KMS-11 (cell line): ENCODE results near the gene FARS2.

Source experiments
- H2AFZ ChIP-seq: fragments of 200-600 bp; sonication (generic); 2 replicates; pipeline ENCODE4 v1.6.1; 2016; ENCODE audit warnings: antibody characterized with exemption, mixed run types, low read depth
- H3K27ac ChIP-seq: fragments of 200-600 bp; sonication (generic); 2 replicates; pipeline ENCODE4 v1.6.1; 2016; ENCODE audit warnings: mild to moderate bottlenecking, mixed run types
- H3K27me3 ChIP-seq: fragments of 200-600 bp; sonication (generic); 2 replicates; pipeline ENCODE4 v1.6.1; 2017; ENCODE audit warnings: mild to moderate bottlenecking, low read depth, mixed run types, moderate library complexity; ENCODE audit not compliant: insufficient read depth
- H3K36me3 ChIP-seq: fragments of 200-600 bp; sonication (generic); 2 replicates; pipeline ENCODE4 v1.6.1; 2017; ENCODE audit warnings: mild to moderate bottlenecking, mixed run types; ENCODE audit not compliant: insufficient read depth
- H3K4me1 ChIP-seq: fragments of 200-600 bp; sonication (generic); 2 replicates; pipeline ENCODE4 v1.6.1; 2016; ENCODE audit warnings: mild to moderate bottlenecking, low read depth, mixed run types; ENCODE audit not compliant: poor library complexity, severe bottlenecking
- H3K4me2 ChIP-seq: fragments of 200-600 bp; sonication (generic); 2 replicates; pipeline ENCODE4 v1.7.0; 2016; ENCODE audit warnings: mild to moderate bottlenecking, mixed run types
- H3K4me3 ChIP-seq: fragments of 200-600 bp; sonication (generic); IDR thresholded peaks from 2 replicates; pipeline ENCODE4 v1.6.1; 2017; ENCODE audit warnings: low read depth, low read length, mixed read lengths; ENCODE audit not compliant: insufficient read depth
- H3K79me2 ChIP-seq: fragments of 200-600 bp; sonication (generic); 2 replicates; pipeline ENCODE4 v1.6.1; 2016; ENCODE audit warnings: low read depth, mixed run types; ENCODE audit not compliant: insufficient read depth
- H3K9ac ChIP-seq: fragments of 200-600 bp; sonication (generic); 2 replicates; pipeline ENCODE4 v1.6.1; 2016; ENCODE audit warnings: mild to moderate bottlenecking, mixed run types
- H4K20me1 ChIP-seq: fragments of 200-600 bp; sonication (generic); 2 replicates; pipeline ENCODE4 v1.6.1; 2016; ENCODE audit warnings: mild to moderate bottlenecking, mixed run types; ENCODE audit not compliant: insufficient read depth
- TF ChIP-seq, protein P1 (sequence below): fragments of 200-600 bp; sonication (generic); conservative IDR thresholded peaks from 2 replicates; pipeline ENCODE4 v1.6.1; 2017; ENCODE audit warnings: low read depth, mild to moderate bottlenecking, antibody characterized with exemption, low read length, moderate library complexity, mixed read lengths

FARS2 gene

DNA sequence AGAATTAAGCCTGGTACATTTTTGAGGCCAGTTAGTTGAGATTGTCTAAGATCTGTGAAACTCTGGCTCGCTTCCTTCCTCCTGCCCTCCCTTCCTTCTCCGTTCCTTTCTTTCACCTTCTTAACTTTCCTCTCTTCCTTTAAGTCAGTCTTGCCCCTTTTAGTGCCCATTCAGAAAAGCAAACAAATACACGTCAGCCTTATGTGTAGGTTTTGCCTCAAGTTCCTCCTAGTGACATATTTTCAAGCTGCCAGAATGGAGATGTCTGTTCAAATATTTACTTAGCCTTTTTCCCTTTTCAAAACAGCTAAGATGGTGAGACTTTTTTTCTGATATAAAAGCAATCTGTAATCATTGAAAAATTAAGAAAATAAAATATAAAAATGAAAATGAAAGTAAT, 178.4 kb downstream of the FARS2 start:
- Histone ChIP-seq H3K4me2 (no peak overlapping the region), H3K9ac (no peak overlapping the region), H3K79me2 (no peaks in the 10 kb centered on the region), H3K27ac (no peak overlapping the region), H3K4me3 (no peak overlapping the region), H2AFZ (no peak overlapping the region), H4K20me1 (no peaks in the 10 kb centered on the region), H3K27me3 (no peaks in the 10 kb centered on the region), H3K36me3 (no peaks in the 10 kb centered on the region), H3K4me1 (no peaks in the 10 kb centered on the region)
- TF ChIP-seq, protein P1, sequence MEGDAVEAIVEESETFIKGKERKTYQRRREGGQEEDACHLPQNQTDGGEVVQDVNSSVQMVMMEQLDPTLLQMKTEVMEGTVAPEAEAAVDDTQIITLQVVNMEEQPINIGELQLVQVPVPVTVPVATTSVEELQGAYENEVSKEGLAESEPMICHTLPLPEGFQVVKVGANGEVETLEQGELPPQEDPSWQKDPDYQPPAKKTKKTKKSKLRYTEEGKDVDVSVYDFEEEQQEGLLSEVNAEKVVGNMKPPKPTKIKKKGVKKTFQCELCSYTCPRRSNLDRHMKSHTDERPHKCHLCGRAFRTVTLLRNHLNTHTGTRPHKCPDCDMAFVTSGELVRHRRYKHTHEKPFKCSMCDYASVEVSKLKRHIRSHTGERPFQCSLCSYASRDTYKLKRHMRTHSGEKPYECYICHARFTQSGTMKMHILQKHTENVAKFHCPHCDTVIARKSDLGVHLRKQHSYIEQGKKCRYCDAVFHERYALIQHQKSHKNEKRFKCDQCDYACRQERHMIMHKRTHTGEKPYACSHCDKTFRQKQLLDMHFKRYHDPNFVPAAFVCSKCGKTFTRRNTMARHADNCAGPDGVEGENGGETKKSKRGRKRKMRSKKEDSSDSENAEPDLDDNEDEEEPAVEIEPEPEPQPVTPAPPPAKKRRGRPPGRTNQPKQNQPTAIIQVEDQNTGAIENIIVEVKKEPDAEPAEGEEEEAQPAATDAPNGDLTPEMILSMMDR = no peak

DNA sequence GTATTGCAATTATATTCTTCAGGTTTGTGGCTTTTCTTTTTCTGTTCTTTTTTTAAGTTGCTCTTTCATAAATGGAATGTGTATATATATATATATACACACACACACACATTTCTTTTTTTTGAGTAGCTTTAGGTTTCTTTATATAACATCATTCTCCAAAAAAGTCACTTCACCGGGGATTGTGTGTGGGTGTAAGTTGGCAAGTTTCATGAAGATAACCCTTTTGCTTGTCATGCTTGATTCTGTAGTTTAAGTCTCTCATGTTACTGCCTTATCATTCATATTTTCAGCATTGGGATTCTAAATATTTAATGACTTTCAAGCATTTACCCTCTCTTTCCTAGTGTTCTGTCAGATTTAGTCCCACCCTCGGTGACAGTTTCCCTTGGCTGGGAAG, 181.0 kb downstream of the FARS2 start:
- Histone ChIP-seq H3K9ac (no peak overlapping the region), H3K27me3 (no peaks in the 10 kb centered on the region), H3K27ac (no peak overlapping the region), H3K36me3 (no peaks in the 10 kb centered on the region), H3K4me1 (no peaks in the 10 kb centered on the region), H2AFZ (no peak overlapping the region), H3K4me2 (no peak overlapping the region), H4K20me1 (no peaks in the 10 kb centered on the region), H3K4me3 (no peak overlapping the region), H3K79me2 (no peaks in the 10 kb centered on the region)
- TF ChIP-seq, protein P1 = no peak

DNA sequence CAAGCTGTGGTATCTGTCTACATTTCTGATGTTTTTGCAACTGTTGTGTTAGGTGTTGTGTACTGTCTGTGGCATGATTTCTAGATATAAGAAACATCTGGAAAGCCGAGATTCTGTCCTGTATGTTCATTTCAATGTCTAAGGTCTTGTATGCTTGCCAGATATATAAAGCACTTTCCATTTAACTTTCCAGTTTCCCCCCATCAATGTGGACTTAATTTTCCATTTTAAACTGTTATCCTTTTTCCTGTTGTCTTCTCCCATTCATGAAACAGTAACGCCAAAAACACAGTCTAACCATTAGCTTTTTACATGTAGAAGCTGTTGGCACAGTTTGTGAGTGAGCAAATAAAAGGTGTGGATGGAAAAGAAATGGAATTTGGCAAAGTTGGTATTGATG, 181.6 kb downstream of the FARS2 start:
- Histone ChIP-seq H2AFZ (no peak overlapping the region), H3K4me2 (no peak overlapping the region), H3K36me3 (no peaks in the 10 kb centered on the region), H3K27ac (no peak overlapping the region), H3K79me2 (no peaks in the 10 kb centered on the region), H3K27me3 (no peaks in the 10 kb centered on the region), H4K20me1 (no peaks in the 10 kb centered on the region), H3K4me1 (no peaks in the 10 kb centered on the region), H3K9ac (no peak overlapping the region), H3K4me3 (no peak overlapping the region)
- TF ChIP-seq, protein P1 = no peak

DNA sequence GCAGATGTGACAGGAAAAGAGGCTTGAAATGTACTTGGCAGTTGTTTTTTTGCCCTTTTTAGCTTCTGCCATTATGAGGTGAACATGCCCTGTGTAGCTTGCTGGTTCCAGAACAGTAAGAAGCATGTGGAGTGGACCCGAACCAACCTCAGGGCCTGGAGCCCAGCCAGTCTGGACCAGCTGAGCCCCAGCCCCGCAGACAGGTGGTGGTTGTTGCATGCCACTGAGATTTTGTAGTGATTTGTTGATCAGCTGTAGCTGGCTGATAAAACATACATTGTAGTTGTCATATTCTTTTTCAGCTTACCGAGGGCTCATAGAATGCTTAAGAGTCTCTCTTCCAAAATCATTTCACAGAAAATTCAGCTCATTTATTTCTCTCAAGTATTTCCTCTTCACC, 182.2 kb downstream of the FARS2 start:
- no peaks in the 10 kb centered on the region for H3K79me2 ChIP-seq
- no peak overlapping the region for H3K9ac ChIP-seq
- H3K27ac ChIP-seq = no peak overlapping the region
- H3K4me3 ChIP-seq = no peak overlapping the region
- no peaks in the 10 kb centered on the region for H4K20me1 ChIP-seq
- no peaks in the 10 kb centered on the region for H3K4me1 ChIP-seq
- no peak overlapping the region for H3K4me2 ChIP-seq
- H3K36me3 ChIP-seq = no peaks in the 10 kb centered on the region
- TF ChIP-seq, protein P1 = no peak
- H3K27me3 ChIP-seq = no peaks in the 10 kb centered on the region
- H2AFZ ChIP-seq = no peak overlapping the region
